M059J (cell line): Measurements from ENCODE around the gene ZFR. TPM values are rescaled to one million over a fixed set of nuclear protein-coding genes. Genes with fewer than 3 reads are reported as not detected.

Source experiments
- DNase-seq: peaks from one replicate; pipeline ENCODE4 v3.0.0-alpha.2; 2012; ENCODE audit warnings: low read depth
- total RNA-seq: library from RNA; depleted of rRNA; stranded (reverse); fragments of >200 nt; shearing (Covaris generic); gene quantifications from 2 replicates; pipeline ENCODE4 v1.2.3, GENCODE V29; 2014; rRNA removed

ZFR gene
- total RNA-seq: 46.6 and 66.8 TPM in 2 replicates

- DNase-seq: peak; percentile 87
Observed at GRCh38 chr5:32444431-32445286, at the start of gene ZFR. ZFR (minus strand) TSS chr5:32444740; CDS start chr5:32444658, 82 bp downstream.

GRCh38 chr5:32490972-32491557, 46.5 kb upstream of the ZFR start:
- DNase-seq: no peak

GRCh38 chr5:32489791-32490562, 45.4 kb upstream of the ZFR start:
- peak; percentile 81 for DNase-seq

- no peak for DNase-seq
Observed at GRCh38 chr5:32487424-32487823, 42.9 kb upstream of the ZFR start.

GRCh38 chr5:32487008-32487407, 42.5 kb upstream of the ZFR start:
- no peak for DNase-seq

- no peak for DNase-seq
Observed at GRCh38 chr5:32482193-32482592, 37.7 kb upstream of the ZFR start.

GRCh38 chr5:32479096-32479495, 34.6 kb upstream of the ZFR start:
- DNase-seq: no peak

GRCh38 chr5:32476891-32477290, 32.4 kb upstream of the ZFR start:
- no peak for DNase-seq

- no peak for DNase-seq
Observed at GRCh38 chr5:32475334-32476097, 31.0 kb upstream of the ZFR start.

GRCh38 chr5:32474209-32474854, 29.8 kb upstream of the ZFR start:
- DNase-seq: no peak

- DNase-seq: no peak
Observed at GRCh38 chr5:32473072-32473471, 28.5 kb upstream of the ZFR start.

GRCh38 chr5:32471784-32472183, 27.2 kb upstream of the ZFR start:
- DNase-seq: no peak

GRCh38 chr5:32465076-32465475, 20.5 kb upstream of the ZFR start:
- DNase-seq: no peak

GRCh38 chr5:32462618-32463017, 18.1 kb upstream of the ZFR start:
- peak; percentile 67 for DNase-seq

GRCh38 chr5:32461441-32462120, 17.0 kb upstream of the ZFR start:
- DNase-seq: no peak

- DNase-seq: no peak
Observed at GRCh38 chr5:32460702-32461101, 16.2 kb upstream of the ZFR start.

GRCh38 chr5:32458880-32459495, 14.4 kb upstream of the ZFR start:
- no peak for DNase-seq

- DNase-seq: no peak
Observed at GRCh38 chr5:32455311-32455710, 10.8 kb upstream of the ZFR start.

GRCh38 chr5:32454821-32455220, 10.3 kb upstream of the ZFR start:
- no peak for DNase-seq

- DNase-seq: no peak
Observed at GRCh38 chr5:32453916-32454315, 9.4 kb upstream of the ZFR start.
